Measurements from ENCODE around the gene KCNC3.

The KCNC3 gene

DNA sequence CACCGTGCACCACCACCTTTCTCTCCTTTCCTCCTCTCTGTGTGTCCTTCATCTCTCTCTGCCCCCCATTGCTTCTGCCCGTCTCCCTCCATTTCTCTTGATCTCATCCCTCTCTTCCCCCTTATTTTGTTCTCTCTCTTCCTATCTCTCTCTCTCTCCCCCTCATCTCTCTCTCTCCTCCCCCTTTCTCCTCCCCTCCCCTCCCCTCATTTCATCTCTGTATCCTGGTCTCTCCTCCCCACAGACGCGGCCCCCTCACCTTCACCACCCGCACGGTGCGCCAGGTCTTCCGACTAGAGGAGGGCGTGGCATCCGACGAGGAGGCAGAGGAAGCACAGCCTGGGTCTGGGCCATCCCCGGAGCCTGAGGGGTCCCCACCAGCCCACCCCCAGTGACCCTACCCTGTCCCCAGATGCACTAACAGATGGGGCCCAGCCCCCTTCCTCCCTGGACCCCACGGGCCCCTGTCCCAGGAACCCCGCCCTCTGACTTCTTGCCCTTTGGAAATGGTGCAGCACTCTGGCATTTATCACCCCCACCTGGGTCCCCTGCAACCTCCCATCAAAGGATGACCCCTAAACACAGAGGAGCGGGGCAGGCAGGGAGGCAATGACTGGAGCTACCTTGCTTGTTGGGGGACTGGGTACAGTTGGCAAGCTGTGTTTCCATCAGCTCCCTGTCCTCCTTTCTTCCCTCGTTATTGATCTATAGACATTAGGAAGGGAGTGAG, 19.6 kb downstream of the KCNC3 start:
- no peak overlapping the region for H3K27ac ChIP-seq (ENCODE audit: low read depth, low read length, poor library complexity, severe bottlenecking)
- H3K9me3 ChIP-seq (ENCODE audit: low read length) = no peaks in the 10 kb centered on the region
- H3K4me3 ChIP-seq (ENCODE audit: low read depth, low read length, poor library complexity, severe bottlenecking) = no peak overlapping the region
- no peak overlapping the region for H3K4me2 ChIP-seq (ENCODE audit: low read length)
- no peak overlapping the region for H2AFZ ChIP-seq (ENCODE audit: low read length)
- H3K36me3 ChIP-seq (ENCODE audit: insufficient read depth, low read length) = no peaks in the 10 kb centered on the region
- H3K27me3 ChIP-seq (ENCODE audit: insufficient read depth, low read length) = peaks cover 15% of the 10 kb centered on the region
- no peaks in the 10 kb centered on the region for H3K9me2 ChIP-seq (ENCODE audit: low read depth, low read length)
- no peaks in the 10 kb centered on the region for H4K20me1 ChIP-seq (ENCODE audit: insufficient read depth, low read length)
- H3K9ac ChIP-seq (ENCODE audit: low read length) = no peak overlapping the region
- no peaks in the 10 kb centered on the region for H3K4me1 ChIP-seq (ENCODE audit: insufficient read depth, low read length, severe bottlenecking)
- no peaks in the 10 kb centered on the region for H3F3A ChIP-seq (ENCODE audit: insufficient read depth, low read length)
- H3K79me2 ChIP-seq (ENCODE audit: insufficient read depth, low read length) = no peaks in the 10 kb centered on the region
- TF ChIP-seq CTCF (IDR thresholded peaks at IDR 0.05; ENCODE audit: low read length) = no peak
- TF ChIP-seq EZH2 (IDR thresholded peaks at IDR 0.05; ENCODE audit: borderline replicate concordance, low read length) = no peak

DNA sequence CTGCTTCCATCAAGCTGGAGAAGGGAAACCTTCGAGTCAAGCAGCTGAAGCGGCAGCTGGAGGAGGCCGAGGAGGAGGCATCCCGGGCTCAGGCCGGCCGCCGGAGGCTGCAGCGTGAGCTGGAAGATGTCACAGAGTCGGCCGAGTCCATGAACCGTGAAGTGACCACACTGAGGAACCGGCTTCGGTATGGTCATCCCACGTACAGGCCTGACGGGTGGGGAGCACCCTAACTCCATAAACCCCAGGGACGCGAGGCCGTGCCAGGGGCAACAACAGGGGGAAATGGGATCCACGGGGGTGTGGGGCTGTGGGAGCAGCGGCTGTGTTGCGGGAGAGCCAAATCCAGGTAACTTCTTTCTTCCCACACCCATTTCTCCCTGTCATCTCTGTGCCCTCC, 20.2 kb downstream of the KCNC3 start:
- peaks cover 15% of the 10 kb centered on the region for H3K27me3 ChIP-seq (ENCODE audit: insufficient read depth, low read length)
- H4K20me1 ChIP-seq (ENCODE audit: insufficient read depth, low read length) = no peaks in the 10 kb centered on the region
- H3K9me2 ChIP-seq (ENCODE audit: low read depth, low read length) = no peaks in the 10 kb centered on the region
- H3K4me1 ChIP-seq (ENCODE audit: insufficient read depth, low read length, severe bottlenecking) = no peaks in the 10 kb centered on the region
- no peaks in the 10 kb centered on the region for H3F3A ChIP-seq (ENCODE audit: insufficient read depth, low read length)
- H3K9ac ChIP-seq (ENCODE audit: low read length) = no peak overlapping the region
- no peaks in the 10 kb centered on the region for H3K36me3 ChIP-seq (ENCODE audit: insufficient read depth, low read length)
- TF ChIP-seq EZH2 (IDR thresholded peaks at IDR 0.05; ENCODE audit: borderline replicate concordance, low read length) (no peak), CTCF (IDR thresholded peaks at IDR 0.05; ENCODE audit: low read length) (no peak)
- no peak overlapping the region for H3K4me3 ChIP-seq (ENCODE audit: low read depth, low read length, poor library complexity, severe bottlenecking)
- H3K9me3 ChIP-seq (ENCODE audit: low read length) = no peaks in the 10 kb centered on the region
- no peaks in the 10 kb centered on the region for H3K79me2 ChIP-seq (ENCODE audit: insufficient read depth, low read length)
- no peak overlapping the region for H2AFZ ChIP-seq (ENCODE audit: low read length)
- H3K27ac ChIP-seq (ENCODE audit: low read depth, low read length, poor library complexity, severe bottlenecking) = no peak overlapping the region
- H3K4me2 ChIP-seq (ENCODE audit: low read length) = no peak overlapping the region

GRCh38 chr19:50303558-50303957, 25.6 kb downstream of the KCNC3 start:
- TF ChIP-seq EZH2 (IDR thresholded peaks at IDR 0.05; ENCODE audit: borderline replicate concordance, low read length) (no peak), CTCF (IDR thresholded peaks at IDR 0.05; ENCODE audit: low read length) (no peak)
- H3K27ac ChIP-seq (ENCODE audit: low read depth, low read length, poor library complexity, severe bottlenecking) = no peak overlapping the region
- peaks cover 5% of the 10 kb centered on the region; the same call in 1 of the 2 replicates for H3K27me3 ChIP-seq (ENCODE audit: insufficient read depth, low read length)
- H4K20me1 ChIP-seq (ENCODE audit: insufficient read depth, low read length) = no peaks in the 10 kb centered on the region
- no peaks in the 10 kb centered on the region for H3K79me2 ChIP-seq (ENCODE audit: insufficient read depth, low read length)
- H3K9me2 ChIP-seq (ENCODE audit: low read depth, low read length) = no peaks in the 10 kb centered on the region
- H3K4me3 ChIP-seq (ENCODE audit: low read depth, low read length, poor library complexity, severe bottlenecking) = no peak overlapping the region
- H3K4me1 ChIP-seq (ENCODE audit: insufficient read depth, low read length, severe bottlenecking) = no peaks in the 10 kb centered on the region
- H3K9ac ChIP-seq (ENCODE audit: low read length) = no peak overlapping the region
- H3K4me2 ChIP-seq (ENCODE audit: low read length) = no peak overlapping the region
- no peaks in the 10 kb centered on the region for H3K9me3 ChIP-seq (ENCODE audit: low read length)
- no peaks in the 10 kb centered on the region for H3F3A ChIP-seq (ENCODE audit: insufficient read depth, low read length)
- H2AFZ ChIP-seq (ENCODE audit: low read length) = no peak overlapping the region
- no peaks in the 10 kb centered on the region for H3K36me3 ChIP-seq (ENCODE audit: insufficient read depth, low read length)
